ENCODE results near the gene IFNGR1. TPM values are rescaled to one million over a fixed set of nuclear protein-coding genes. Genes with fewer than 3 reads are reported as not detected.
A peak's percentile ranks its signal among the peaks of the same experiment; 100 is the strongest.

IFNGR1 gene
- total and polyA plus RNA-seq, 5 donors from 2014 or later = 30.7 to 44.4 (median 37.3) TPM

GRCh38 chr6:137246791-137247202, 27.6 kb upstream of the IFNGR1 start:
- peaks cover 0 to 2% (median 0%) of the 10 kb centered on the region in 7 donors for H3K9me3 Mint-ChIP-seq
- DNase-seq = no peak

GRCh38 chr6:137246164-137246563, 27.0 kb upstream of the IFNGR1 start:
- Histone ChIP-seq H3K36me3 (ENCODE audit: control insufficient read depth, insufficient read depth, low read length) (no peaks in the 10 kb centered on the region), H3K9me3 (ENCODE audit: control insufficient read depth in 2 of 2, low read length in 2 of 2) (no peaks in the 10 kb centered on the region), H3K27ac (ENCODE audit: insufficient read depth, low read length, poor library complexity, severe bottlenecking) (no peak overlapping the region), H3K4me1 (ENCODE audit: control insufficient read depth, insufficient read depth, low read length, poor library complexity, severe bottlenecking) (no peaks in the 10 kb centered on the region), H3K27me3 (ENCODE audit: control insufficient read depth, insufficient read depth, low read length) (peaks cover 2% of the 10 kb centered on the region), H3K4me3 (ENCODE audit: low read depth, low read length) (no peak overlapping the region)
- H3K27ac Mint-ChIP-seq = no peak overlapping the region
- no peaks in the 10 kb centered on the region for H3K4me1 Mint-ChIP-seq
- peaks cover 22% of the 10 kb centered on the region for H3K27me3 Mint-ChIP-seq
- DNase-seq = no peak
- H3K9me3 Mint-ChIP-seq = peaks cover 0 to 2% (median 0%) of the 10 kb centered on the region in 7 donors
- H3K36me3 Mint-ChIP-seq = no peaks in the 10 kb centered on the region
- ATAC-seq (ENCODE audit: low read depth in 2 of 2) = no peak
- no peak overlapping the region for H3K4me3 Mint-ChIP-seq

More at GRCh38 chr6:137246791-137247202, 27.6 kb upstream of the IFNGR1 start:
- Histone ChIP-seq H3K27me3 (ENCODE audit: control insufficient read depth, insufficient read depth, low read length) (peaks cover 2% of the 10 kb centered on the region), H3K36me3 (ENCODE audit: control insufficient read depth, insufficient read depth, low read length) (no peaks in the 10 kb centered on the region), H3K9me3 (ENCODE audit: control insufficient read depth in 2 of 2, low read length in 2 of 2) (no peaks in the 10 kb centered on the region), H3K4me3 (ENCODE audit: low read depth, low read length) (no peak overlapping the region), H3K27ac (ENCODE audit: insufficient read depth, low read length, poor library complexity, severe bottlenecking) (no peak overlapping the region), H3K4me1 (ENCODE audit: control insufficient read depth, insufficient read depth, low read length, poor library complexity, severe bottlenecking) (no peaks in the 10 kb centered on the region)
- no peak overlapping the region for H3K27ac Mint-ChIP-seq
- no peak overlapping the region for H3K4me3 Mint-ChIP-seq
- no peak for ATAC-seq (ENCODE audit: low read depth in 2 of 2)
- no peaks in the 10 kb centered on the region for H3K36me3 Mint-ChIP-seq
- peaks cover 22% of the 10 kb centered on the region for H3K27me3 Mint-ChIP-seq
- H3K4me1 Mint-ChIP-seq = no peaks in the 10 kb centered on the region

GRCh38 chr6:137241481-137242038, 22.4 kb upstream of the IFNGR1 start:
- Mint-ChIP-seq H3K4me3 (no peak overlapping the region), H3K27ac (no peak overlapping the region), H3K36me3 (peaks cover 5% of the 10 kb centered on the region), H3K9me3 (peaks cover 0 to 6% (median 2%) of the 10 kb centered on the region in 7 donors), H3K4me1 (peaks cover 0 to 7% (median 4%) of the 10 kb centered on the region in 4 donors), H3K27me3 (peaks cover 17% of the 10 kb centered on the region)
- Histone ChIP-seq H3K27me3 (ENCODE audit: control insufficient read depth, insufficient read depth, low read length) (peaks cover 5% of the 10 kb centered on the region), H3K36me3 (ENCODE audit: control insufficient read depth, insufficient read depth, low read length) (no peaks in the 10 kb centered on the region), H3K4me1 (ENCODE audit: control insufficient read depth, insufficient read depth, low read length, poor library complexity, severe bottlenecking) (no peaks in the 10 kb centered on the region), H3K27ac (ENCODE audit: insufficient read depth, low read length, poor library complexity, severe bottlenecking) (no peak overlapping the region), H3K4me3 (ENCODE audit: low read depth, low read length) (no peak overlapping the region), H3K9me3 (ENCODE audit: control insufficient read depth in 2 of 2, low read length in 2 of 2) (peaks cover 0 to 1% of the 10 kb centered on the region in 2 experiments)
- DNase-seq (no peak), ATAC-seq (ENCODE audit: low read depth in 2 of 2) (no peak)

GRCh38 chr6:137240168-137240567, 21.0 kb upstream of the IFNGR1 start:
- Histone ChIP-seq H3K9me3 (ENCODE audit: control insufficient read depth in 2 of 2, low read length in 2 of 2) (peaks cover 0 to 1% of the 10 kb centered on the region in 2 experiments), H3K36me3 (ENCODE audit: control insufficient read depth, insufficient read depth, low read length) (no peaks in the 10 kb centered on the region), H3K27me3 (ENCODE audit: control insufficient read depth, insufficient read depth, low read length) (peaks cover 4% of the 10 kb centered on the region), H3K4me3 (ENCODE audit: low read depth, low read length) (no peak overlapping the region), H3K27ac (ENCODE audit: insufficient read depth, low read length, poor library complexity, severe bottlenecking) (no peak overlapping the region), H3K4me1 (ENCODE audit: control insufficient read depth, insufficient read depth, low read length, poor library complexity, severe bottlenecking) (no peaks in the 10 kb centered on the region)
- Mint-ChIP-seq H3K4me3 (no peak overlapping the region), H3K36me3 (peaks cover 5% of the 10 kb centered on the region), H3K27ac (no peak overlapping the region), H3K9me3 (peaks cover 0 to 6% (median 2%) of the 10 kb centered on the region in 7 donors), H3K27me3 (peaks cover 12% of the 10 kb centered on the region), H3K4me1 (peaks cover 2 to 7% (median 5%) of the 10 kb centered on the region in 4 donors)
- ATAC-seq (ENCODE audit: low read depth in 2 of 2) (no peak), DNase-seq (no peak)

- H3K36me3 ChIP-seq (ENCODE audit: control insufficient read depth, insufficient read depth, low read length) = no peaks in the 10 kb centered on the region
- Mint-ChIP-seq H3K4me1 (peaks cover 18 to 31% (median 21%) of the 10 kb centered on the region in 4 donors), H3K4me3 (no peak overlapping the region), H3K27ac (no peak overlapping the region), H3K27me3 (no peaks in the 10 kb centered on the region), H3K9me3 (peaks cover 0 to 6% (median 2%) of the 10 kb centered on the region in 7 donors), H3K36me3 (peaks cover 5% of the 10 kb centered on the region)
- H3K27ac ChIP-seq (ENCODE audit: insufficient read depth, low read length, poor library complexity, severe bottlenecking) = no peak overlapping the region
- DNase-seq = no peak
- peaks cover 9% of the 10 kb centered on the region for H3K4me1 ChIP-seq (ENCODE audit: control insufficient read depth, insufficient read depth, low read length, poor library complexity, severe bottlenecking)
- H3K27me3 ChIP-seq (ENCODE audit: control insufficient read depth, insufficient read depth, low read length) = peaks cover 2% of the 10 kb centered on the region
- no peak overlapping the region for H3K4me3 ChIP-seq (ENCODE audit: low read depth, low read length)
- H3K9me3 ChIP-seq (ENCODE audit: control insufficient read depth in 2 of 2, low read length in 2 of 2) = peaks cover 0 to 1% of the 10 kb centered on the region in 2 experiments
- ATAC-seq (ENCODE audit: low read depth in 2 of 2) = no peak
Measured at GRCh38 chr6:137237413-137238170, 18.4 kb upstream of the IFNGR1 start.

- Mint-ChIP-seq H3K27ac (peak overlapping the region in 1 of 3 donors; percentile 24), H3K36me3 (peaks cover 5% of the 10 kb centered on the region), H3K9me3 (peaks cover 0 to 6% (median 2%) of the 10 kb centered on the region in 7 donors), H3K27me3 (no peaks in the 10 kb centered on the region), H3K4me3 (no peak overlapping the region), H3K4me1 (peaks cover 24 to 37% (median 26%) of the 10 kb centered on the region in 4 donors)
- DNase-seq = no peak
- no peak for ATAC-seq (ENCODE audit: low read depth in 2 of 2)
- Histone ChIP-seq H3K4me1 (ENCODE audit: control insufficient read depth, insufficient read depth, low read length, poor library complexity, severe bottlenecking) (peaks cover 14% of the 10 kb centered on the region), H3K9me3 (ENCODE audit: control insufficient read depth in 2 of 2, low read length in 2 of 2) (peaks cover 0 to 1% of the 10 kb centered on the region in 2 experiments), H3K36me3 (ENCODE audit: control insufficient read depth, insufficient read depth, low read length) (no peaks in the 10 kb centered on the region), H3K27me3 (ENCODE audit: control insufficient read depth, insufficient read depth, low read length) (peaks cover 2% of the 10 kb centered on the region), H3K27ac (ENCODE audit: insufficient read depth, low read length, poor library complexity, severe bottlenecking) (no peak overlapping the region), H3K4me3 (ENCODE audit: low read depth, low read length) (no peak overlapping the region)
Measured at GRCh38 chr6:137236581-137237355, 17.6 kb upstream of the IFNGR1 start.

- no peak overlapping the region for H3K27ac Mint-ChIP-seq
Measured at GRCh38 chr6:137235686-137236085, 16.5 kb upstream of the IFNGR1 start.

More at GRCh38 chr6:137235686-137236085, 16.5 kb upstream of the IFNGR1 start:
- Mint-ChIP-seq H3K4me3 (peak overlapping the region in 1 of 4 donors; percentile 39), H3K9me3 (peaks cover 0 to 6% (median 2%) of the 10 kb centered on the region in 7 donors), H3K27me3 (no peaks in the 10 kb centered on the region), H3K36me3 (peaks cover 5% of the 10 kb centered on the region), H3K4me1 (peaks cover 27 to 48% (median 32%) of the 10 kb centered on the region in 4 donors)
- Histone ChIP-seq H3K4me3 (ENCODE audit: low read depth, low read length) (no peak overlapping the region), H3K9me3 (ENCODE audit: control insufficient read depth in 2 of 2, low read length in 2 of 2) (peaks cover 0 to 1% of the 10 kb centered on the region in 2 experiments), H3K27ac (ENCODE audit: insufficient read depth, low read length, poor library complexity, severe bottlenecking) (no peak overlapping the region), H3K27me3 (ENCODE audit: control insufficient read depth, insufficient read depth, low read length) (peaks cover 2% of the 10 kb centered on the region), H3K36me3 (ENCODE audit: control insufficient read depth, insufficient read depth, low read length) (no peaks in the 10 kb centered on the region), H3K4me1 (ENCODE audit: control insufficient read depth, insufficient read depth, low read length, poor library complexity, severe bottlenecking) (peaks cover 23% of the 10 kb centered on the region)
- ATAC-seq (ENCODE audit: low read depth in 2 of 2) = no peak
- no peak for DNase-seq

Data from CD4-positive, CD25-positive, alpha-beta regulatory T cell (primary cell).